Activated CD4-positive, CD25-positive, alpha-beta regulatory T cell treated with anti-CD3 and anti-CD28 coated beads, Interleukin-2, amount 50 U/mL, for 24 hours (primary cell): ENCODE measurements around the gene MED14.
"Not testable (repeated sequence)": the region's sequence is repeated elsewhere in the genome, so short reads cannot be mapped to it uniquely, and the experiment has no call there.

Experiments
- ATAC-seq, 2 donors: fragments of 150-1000 bp; cut with Tn5 transposase; one replicate each; pipeline ENCODE4 v1.10.0; 2021; ENCODE audit warnings: mild to moderate bottlenecking in 1 of 2, moderate library complexity in 1 of 2

MED14 gene

DNA sequence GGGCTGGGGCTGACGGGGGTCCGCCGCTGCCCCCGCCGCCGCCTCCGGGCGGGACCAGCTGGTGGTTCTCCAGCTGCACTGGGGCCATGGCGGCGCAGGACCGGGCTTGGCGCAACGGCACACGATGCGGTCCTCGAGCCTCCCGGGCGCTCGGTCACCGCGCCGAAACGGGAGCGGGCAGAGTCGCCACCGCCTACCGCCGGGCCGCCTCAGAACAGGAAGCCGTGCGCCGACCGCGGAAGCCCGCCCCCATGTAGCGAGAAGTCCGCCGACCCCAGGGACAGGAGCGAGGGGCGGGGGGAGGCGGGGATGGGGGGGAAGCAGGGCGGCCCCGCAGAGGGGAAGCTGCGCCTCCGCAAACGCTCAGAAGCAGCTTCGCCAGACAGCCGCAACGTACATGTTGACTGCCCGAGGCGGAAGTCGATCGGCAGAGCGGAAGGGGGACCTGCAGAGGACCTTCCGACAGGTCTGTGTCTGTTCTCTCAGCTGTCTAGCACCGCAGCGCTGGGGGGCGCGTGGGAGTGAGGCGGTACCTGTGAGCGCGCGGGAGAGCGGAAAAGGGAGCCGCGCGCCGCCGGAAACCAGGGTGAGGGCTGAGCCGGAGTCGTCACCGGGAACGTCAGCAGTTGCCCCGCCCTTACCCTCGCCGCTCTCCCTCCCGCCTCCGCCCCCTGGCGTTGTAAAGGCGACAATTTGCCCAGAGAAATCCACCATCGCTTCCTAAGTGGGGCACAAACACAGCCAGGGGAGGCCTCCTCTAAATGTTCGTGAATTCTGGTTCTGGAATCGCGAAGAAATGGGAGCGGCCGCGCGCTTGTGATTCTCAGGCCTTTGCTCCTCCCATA is at the start of gene MED14:
Gene MED14 (minus strand): TSS at position 218 of the 845 bp plus-strand sequence. CDS start 130 bp downstream, at position 88.
- peak; percentile 94 to 95 for ATAC-seq

DNA sequence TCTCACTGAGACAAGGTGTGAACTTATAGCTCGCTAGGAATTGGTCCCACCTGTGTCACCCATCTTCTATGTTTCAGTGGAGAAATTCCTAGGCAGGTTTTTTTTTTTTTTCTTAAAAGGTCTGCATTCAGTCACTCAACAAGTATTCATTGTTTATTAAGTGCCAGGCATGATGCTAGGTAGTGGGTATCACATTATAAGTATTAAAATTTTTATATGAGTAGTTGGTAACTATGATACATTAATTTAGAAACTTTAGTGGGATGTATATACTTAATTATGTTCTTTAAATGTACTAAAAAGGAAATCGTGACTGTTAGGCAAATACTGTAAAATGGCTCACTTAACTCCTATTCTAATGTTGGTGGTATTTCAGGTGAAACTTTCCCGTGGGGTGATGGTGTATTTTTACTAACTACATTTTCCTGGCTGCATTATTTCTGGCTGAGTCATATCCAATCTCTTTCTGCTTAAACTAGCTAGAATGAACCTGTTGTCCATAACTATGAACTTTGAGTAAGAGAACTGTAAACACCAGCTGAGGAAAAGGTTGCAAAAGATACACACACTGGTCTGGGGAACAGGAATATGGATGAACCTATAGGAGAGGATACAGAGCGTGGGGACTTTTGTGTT is 49.3 kb upstream of the MED14 start:
- peak; percentile 6 to 33 for ATAC-seq

DNA sequence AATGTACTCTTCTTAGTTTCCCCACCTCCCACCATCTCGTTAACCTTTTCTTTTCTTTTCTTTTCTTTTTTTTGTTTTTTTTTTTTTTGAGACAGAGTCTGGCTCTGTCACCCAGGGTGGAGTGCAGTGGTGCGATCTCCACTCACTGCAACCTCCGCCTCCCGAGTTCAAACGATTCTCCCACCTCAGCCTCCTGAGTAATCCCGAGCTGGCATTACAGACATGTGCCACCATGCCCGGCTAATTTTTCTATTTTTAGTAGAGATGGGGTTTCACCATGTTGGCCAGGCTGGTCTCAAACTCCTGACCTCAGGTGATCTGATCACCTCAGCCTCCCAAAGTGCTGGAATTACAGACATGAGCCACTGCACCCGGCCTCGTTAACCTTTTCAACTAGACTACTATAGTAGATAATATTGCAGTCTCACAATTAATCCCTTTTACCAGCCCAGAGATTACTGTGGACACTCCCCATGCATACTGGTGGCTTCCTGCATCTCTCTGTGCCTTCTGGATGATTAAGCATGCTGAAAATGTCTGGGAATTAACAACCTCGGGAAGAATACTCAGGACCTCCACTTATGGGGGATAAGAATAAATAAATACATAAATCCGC is 47.4 kb upstream of the MED14 start:
- not testable (repeated sequence) for ATAC-seq

DNA sequence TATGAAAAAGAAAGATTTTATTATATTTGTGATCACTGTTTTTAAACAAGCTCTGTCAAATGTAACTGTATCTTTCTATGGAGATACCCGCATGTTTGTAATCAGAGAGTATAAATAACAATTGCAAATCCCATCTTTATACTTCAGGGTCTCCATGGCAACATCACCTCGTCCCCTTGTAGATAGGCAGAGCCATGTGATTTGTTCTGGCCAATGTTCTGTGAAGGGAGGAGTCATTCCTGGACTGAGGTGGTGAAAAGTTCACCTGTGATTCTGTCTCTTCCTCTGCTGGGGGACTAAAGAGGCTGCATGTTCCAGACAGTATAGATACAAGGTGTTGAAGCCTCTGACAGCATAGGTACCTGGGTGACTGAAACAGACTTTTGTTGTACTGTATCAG is 45.6 kb upstream of the MED14 start:
- no peak for ATAC-seq

DNA sequence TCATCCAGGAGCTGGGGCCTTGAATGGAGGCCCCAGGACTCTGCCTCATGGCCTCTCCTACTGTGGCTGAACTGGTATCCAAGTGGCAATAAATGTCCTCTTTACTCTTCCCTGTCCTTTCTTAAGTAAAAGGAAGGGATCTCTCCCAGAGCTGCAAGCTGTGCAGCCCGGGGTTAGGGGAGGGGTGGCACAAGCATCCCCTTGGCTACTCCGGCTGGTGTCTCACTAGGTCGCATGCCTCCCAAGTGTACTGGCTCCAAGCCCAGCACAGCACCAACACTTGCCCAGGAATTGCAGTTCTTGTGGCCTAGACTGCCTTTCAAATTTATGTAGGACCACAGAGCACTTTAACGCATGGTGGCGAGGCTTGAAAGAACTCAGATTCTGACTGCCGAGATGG is 44.7 kb upstream of the MED14 start:
- ATAC-seq, result no peak

DNA sequence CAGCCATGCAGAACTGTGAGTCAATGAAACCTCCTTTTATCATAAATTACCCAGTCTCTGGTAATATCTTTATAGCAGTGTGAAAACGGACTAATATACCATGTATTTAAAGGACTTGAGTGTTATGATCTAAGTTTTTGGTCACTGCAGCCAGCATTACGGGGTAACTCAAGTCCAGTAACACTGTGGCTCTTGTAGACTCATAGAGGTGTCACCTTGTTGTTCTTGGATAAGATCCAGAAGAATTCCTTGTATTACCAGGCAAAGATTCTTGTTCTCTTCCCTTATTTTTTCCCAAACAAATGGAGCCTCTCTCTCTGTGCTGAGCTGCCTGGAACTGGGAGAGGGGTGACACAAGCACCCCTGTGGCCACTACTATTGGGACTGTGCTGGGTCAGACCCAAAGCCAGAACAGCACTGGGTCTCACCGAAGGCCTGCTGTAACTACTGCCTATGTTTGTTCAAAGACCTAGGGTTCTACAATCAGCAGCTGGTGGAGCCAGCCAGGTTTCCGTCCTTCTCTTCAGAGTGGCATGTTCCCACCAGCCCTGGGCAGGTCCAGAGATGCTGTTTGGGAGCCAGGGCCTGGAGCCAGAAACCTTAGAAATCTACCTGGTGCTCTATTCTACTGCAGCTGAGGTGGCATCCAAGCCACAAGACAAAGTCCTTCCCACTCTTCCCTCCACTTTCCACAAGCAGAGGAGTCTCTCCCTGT is 43.7 kb upstream of the MED14 start:
- no peak for ATAC-seq

DNA sequence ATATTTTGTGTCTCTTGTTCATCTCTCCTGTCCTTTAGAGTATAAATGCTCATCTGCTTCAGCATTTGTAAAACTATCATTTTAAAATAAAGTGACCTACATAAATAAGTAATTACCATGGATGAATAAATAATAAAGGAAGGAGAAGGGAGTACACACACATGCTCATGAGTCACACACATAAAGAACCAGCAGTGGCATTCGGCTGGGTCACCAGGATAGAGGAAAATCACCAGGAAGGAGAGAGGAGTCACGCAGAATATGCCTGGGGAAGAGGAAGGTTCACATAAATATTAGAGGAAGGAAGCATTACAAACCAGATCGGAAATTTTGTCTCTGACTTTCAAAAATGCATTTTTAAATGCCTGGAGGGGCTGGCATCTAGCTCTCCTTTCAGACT is 38.5 kb upstream of the MED14 start:
- no peak for ATAC-seq

DNA sequence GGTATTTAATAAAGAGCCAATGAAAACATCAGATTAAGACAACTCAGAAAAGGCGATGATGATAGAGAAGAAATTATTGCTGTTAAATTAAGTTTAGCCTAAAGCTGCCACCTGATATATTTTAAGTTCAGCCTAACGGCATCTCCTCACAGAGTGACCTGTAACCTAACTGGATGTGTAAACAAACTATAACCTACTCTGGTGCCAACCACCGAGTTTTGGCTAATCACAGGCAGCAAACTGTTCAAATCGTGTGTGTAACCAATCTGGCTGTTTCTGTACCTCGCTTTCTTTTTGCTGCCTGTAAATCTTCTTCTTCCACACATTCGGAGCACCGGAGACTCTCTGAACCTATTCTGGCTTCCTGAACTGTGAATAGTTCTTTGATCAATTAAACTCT is 37.8 kb upstream of the MED14 start:
- no peak for ATAC-seq

DNA sequence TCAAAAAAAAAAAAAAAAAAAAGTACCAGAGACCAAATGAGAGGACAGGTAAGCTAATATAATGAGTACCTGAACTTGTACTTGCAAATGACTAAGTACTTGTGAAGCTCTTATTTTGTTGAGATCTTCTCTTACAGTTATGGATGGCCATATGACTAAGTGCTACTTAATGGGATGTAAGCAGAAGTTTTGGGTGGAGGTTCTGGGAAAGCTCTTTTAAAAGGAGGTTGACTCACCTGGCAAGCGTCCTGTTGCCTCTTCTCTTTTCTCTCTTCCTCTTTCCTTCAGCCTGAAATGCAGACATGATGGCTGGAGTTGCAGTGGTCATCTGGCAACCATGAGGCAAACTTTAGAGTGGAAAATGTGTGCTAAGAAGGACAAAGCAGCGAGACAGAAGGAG is 36.9 kb upstream of the MED14 start:
- no peak for ATAC-seq

DNA sequence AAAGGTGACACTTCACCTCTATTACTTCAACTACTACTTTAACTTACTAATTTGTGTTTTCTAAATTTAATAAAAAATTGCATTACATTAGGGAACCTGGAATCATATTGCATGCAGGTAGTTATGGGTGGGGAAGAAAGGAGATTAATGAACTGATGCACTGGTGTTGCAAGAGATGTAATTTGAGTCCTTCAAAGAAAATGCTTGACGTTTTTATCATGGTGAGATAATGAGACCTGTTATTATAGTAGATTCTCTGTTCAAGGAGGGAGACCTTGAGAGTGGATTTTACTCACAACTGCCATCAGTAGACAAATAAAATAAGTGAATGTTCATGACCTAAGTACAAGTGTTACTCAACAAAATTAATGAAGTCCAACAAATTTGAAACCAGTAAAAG is 26.4 kb upstream of the MED14 start:
- no peak for ATAC-seq

DNA sequence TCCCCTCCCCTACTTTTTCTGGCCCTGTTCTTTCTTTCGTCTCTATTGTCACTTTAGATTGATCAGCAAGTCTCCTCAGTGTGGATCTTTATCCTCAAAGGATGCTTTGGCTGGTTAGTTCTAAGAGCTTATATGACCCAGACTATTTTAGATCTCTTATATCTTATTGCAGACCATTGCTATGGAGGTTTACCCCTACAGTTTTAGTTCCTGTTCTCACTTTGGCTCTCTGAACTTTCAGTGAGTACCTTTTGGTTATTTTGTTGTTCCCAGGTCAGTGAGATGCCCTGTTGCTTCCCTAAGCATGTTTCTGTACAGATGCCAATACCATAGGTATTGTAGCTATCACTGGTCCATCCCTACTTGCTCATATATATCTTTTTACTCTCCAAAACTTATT is 24.0 kb upstream of the MED14 start:
- ATAC-seq, result no peak

DNA sequence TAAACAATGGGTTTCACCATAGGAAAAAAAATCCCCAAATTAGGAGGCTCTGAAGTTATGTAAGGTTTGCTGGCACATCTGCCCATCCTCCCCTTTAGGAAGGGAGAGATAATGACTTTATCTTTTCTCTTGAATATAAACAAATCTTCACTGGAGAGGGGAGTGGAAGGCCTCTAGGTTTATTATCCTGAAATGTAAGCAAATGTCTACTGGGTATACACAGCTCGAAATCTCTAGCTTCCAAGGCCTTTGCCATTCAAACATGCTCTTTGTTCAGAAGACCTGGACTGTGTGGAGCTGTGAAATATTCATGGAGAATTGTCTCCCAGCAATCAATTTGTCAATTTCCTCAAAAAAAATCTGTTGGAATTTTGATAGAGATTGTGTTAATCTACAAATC is 21.7 kb upstream of the MED14 start:
- ATAC-seq, result no peak

DNA sequence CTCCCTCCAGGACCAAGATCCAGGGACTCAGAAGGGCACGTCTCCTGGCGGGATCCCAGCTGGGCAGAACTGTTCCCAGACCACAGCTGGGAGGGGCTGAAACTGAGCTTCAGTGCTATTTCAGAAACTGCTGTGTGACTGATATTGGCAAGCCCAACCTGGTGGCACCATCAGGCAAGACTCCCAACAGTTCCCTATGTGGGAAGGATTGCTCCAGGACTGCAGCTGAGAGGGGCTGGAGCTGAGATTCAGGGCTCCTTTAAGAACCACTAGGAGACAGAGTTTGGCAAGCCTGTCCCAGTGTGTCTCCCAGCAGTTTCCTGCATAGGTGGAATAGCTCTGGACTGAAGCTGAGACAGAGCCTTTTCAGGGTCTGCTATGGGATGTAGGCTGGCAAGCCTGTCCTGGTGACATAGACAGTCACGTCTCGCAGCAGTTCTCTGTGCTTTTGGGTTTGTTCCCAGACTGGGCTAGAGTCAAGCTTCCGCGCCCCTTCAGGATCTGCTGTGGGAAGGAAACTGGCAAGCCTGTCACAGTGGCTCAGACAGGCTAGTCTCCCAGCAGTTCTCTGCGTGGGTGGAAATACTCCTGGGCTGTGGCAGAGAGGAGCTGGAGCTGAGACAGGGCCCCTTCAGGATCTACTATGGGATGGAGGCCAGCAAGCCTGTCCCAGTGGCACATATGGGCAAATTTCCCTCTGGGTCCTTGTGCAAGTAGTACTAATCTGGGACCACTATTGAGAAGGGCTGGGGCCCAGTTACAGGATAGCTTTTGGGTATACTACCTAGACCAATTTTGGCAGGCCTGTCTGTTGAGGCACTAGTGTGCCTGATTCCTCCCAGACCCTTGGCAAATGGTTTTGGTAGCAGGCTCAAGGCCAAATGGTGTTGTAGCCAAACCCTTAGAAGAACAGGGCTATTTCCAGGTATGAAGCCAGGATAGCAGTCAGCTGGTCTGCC is 20.2 kb upstream of the MED14 start:
- no peak for ATAC-seq

DNA sequence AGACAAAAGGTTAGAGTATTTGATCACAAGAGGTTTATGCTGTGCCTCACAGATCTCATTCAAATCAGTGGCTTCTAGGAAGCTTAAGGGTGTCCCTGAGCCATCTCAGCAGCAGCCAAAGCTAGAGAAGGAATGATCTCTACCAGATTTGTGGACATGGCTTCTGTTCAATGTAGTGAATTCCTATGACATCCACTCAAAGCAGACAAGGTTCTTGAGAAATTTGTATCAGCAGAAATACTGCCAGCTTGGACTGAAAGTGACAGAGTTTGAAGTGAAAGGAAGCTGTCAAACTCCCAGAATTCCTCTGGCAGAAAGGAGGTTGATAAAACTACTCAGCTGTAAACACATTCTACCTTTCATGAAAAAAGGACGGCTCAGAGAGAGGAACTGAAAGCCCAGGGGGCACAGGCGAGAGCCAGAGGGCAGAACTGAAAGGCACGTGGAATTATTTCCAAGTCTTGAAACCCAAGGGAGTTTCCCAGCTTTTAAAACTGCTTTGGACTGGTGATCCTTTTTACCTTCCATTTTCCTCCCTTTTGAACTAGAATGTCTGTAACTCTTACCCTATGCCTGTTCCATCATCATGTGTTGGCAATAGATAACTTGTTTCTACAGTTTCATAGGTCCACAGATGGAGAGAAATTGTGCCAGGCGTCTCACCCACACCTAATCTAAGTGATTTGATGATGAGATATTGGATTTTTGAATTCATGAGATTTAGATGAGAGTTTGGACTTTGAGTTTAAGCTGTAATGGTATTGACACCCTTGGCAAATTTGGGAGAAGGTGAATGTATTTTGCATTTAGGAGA is 14.5 kb upstream of the MED14 start:
- no peak for ATAC-seq

DNA sequence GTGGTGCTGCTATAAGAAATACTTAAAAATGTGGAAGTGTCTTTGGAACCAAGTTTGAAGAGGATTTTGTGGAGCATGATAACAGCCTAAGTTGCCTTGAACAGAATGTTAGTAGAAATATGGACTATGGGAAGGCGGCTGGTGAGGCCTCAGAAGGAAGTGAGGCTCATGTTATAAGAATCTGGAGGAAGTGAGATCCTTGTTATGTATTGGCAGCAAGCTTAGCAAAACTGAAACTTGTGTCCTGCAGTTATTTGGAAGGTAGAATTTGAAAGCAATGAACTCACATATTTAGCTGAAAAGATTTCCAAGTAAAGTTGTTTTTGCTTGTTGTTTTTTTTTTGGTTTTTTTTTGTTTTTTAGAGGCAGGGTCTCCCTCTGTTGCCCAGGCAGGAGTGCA is 13.6 kb upstream of the MED14 start:
- no peak for ATAC-seq

DNA sequence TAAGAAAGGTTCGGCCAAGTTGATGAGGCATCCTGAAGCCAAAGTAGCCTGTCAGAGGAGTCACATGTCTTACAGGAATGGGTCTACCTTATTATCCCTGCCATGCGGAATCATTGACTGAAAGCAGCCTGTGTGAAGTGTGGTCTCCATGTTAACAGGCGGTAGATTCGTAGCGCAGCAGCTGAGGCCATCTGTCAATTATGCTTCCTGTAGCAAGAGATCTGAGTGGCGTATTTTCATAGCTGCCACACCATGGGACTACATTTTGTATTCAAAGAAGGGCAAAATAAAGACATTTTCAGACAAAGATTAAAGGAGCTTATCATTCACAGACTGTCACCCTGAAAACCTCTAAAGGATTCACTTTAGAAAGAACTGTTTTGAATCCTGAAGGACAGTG is 11.2 kb upstream of the MED14 start:
- no peak for ATAC-seq

DNA sequence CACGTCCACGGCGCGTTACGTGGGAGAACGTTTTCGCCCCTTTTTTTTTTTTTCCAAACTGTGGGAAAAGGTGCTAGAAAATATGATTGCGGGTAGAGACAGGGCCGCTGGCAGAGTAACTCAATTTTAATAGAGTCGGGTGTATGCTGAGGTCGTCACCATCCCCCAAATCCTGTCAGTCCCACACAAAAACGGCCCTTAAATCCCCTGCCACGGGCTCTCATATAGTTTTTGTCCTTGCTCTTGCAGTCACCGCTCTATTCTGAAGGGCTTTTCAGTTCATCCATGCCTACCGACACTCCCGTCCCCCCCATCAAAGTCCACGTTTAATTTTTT is 796 bp upstream of the MED14 start:
- ATAC-seq, result no peak

DNA sequence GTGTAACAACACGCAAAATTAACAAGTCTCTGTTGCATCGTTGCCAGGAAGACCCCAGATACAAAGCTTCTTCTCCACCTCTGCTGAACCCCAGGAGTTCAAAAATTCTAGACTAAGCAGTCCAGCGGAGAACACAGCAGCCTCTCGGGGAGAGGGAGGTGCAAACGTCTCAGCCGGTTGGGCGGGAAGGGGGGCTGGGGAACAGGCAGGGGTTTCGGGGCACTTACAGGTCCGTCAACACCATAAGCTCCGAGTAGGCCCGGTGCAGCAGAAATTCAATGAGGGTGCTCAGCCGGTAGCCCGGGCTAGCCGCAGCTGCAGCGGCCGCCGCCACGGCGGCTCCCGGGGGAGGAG is 394 bp downstream of the MED14 start:
- peak in 1 of 2 donors; percentile 3 for ATAC-seq

DNA sequence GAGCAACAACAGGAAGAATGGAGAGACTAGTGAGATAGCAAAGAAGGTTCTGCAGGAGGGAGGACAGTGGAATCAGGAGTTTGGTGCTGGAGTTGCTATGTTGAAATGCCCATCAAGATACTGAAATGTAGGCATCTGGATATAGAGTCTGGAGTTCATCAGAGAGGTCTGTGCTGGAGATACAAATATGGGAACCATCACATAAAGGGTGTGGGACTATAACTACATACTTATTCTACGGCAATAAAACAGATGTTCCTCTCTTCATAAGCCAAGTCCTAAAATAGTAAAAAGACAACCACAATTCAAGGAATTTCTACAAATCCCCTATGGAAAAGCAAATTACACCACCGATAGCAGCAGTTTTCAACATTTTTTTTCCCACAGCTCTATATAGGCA is 1.6 kb downstream of the MED14 start:
- no peak for ATAC-seq

DNA sequence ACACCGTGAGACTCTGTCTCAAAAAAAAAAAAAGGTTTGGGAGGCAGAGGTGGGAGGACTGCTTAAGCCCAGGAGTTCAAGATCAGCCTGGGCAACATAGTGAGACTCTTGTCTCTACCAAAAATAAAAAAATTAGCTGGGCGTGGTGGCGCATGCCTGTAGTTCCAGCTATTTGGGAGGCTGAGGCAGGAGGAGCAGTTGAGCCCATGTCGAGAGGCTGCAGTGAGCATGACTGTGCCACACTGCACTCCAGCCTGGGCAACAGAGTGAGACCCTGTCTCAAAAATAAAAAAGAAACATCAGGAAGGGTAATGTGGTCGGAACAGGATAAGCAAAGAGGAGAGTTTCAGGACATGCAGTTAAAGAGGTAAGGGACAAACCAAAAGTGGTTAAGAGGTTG is 2.8 kb downstream of the MED14 start:
- ATAC-seq, result not testable (repeated sequence)
